GM23338 (cell line): Measurements from ENCODE around the gene ALOX12. TPM values are rescaled to one million over a fixed set of nuclear protein-coding genes. Genes with fewer than 3 reads are reported as not detected.

Source experiments
- ATAC-seq: fragments of 200-7000 bp; cut with Tn5 transposase; 3 replicates; pipeline ENCODE4 v1.9.1; 2020
- DNase-seq: peaks from one replicate; pipeline ENCODE4 v3.0.0-alpha.2; 2015; ENCODE audit warnings: low spot score
- H2AFZ ChIP-seq: fragments of 200-600 bp; sonication (generic); 2 replicates; pipeline ENCODE4 v1.8.0; 2016; ENCODE audit warnings: antibody characterized with exemption, mild to moderate bottlenecking, moderate library complexity
- H3F3A ChIP-seq: fragments of 200-600 bp; sonication (generic); replicated peaks from 2 replicates; pipeline ENCODE4 v1.8.0; 2017; ENCODE audit warnings: antibody characterized with exemption, mixed run types, low read depth
- H3K27ac ChIP-seq: fragments of 200-600 bp; sonication (generic); 2 replicates; pipeline ENCODE4 v1.6.1; 2016; ENCODE audit warnings: low read depth
- H3K27me3 ChIP-seq: fragments of 200-600 bp; sonication (generic); 2 replicates; pipeline ENCODE4 v1.8.0; 2016; ENCODE audit warnings: mild to moderate bottlenecking, mixed run types, moderate library complexity; ENCODE audit not compliant: insufficient read depth
- H3K36me3 ChIP-seq: fragments of 200-600 bp; sonication (generic); 2 replicates; pipeline ENCODE4 v1.8.0; 2016; ENCODE audit warnings: mild to moderate bottlenecking; ENCODE audit not compliant: insufficient read depth
- H3K4me1 ChIP-seq: fragments of 200-600 bp; sonication (generic); 2 replicates; pipeline ENCODE4 v1.8.0; 2016; ENCODE audit warnings: mild to moderate bottlenecking, moderate library complexity; ENCODE audit not compliant: insufficient read depth
- H3K4me2 ChIP-seq: fragments of 200-600 bp; sonication (generic); 2 replicates; pipeline ENCODE4 v1.7.1; 2017; ENCODE audit warnings: mixed run types
- H3K4me3 ChIP-seq: fragments of 200-600 bp; sonication (generic); 2 replicates; pipeline ENCODE4 v1.6.1; 2016; ENCODE audit warnings: mixed run types
- H3K79me2 ChIP-seq: fragments of 200-600 bp; sonication (generic); replicated peaks from 2 replicates; pipeline ENCODE4 v1.8.0; 2017; ENCODE audit warnings: mild to moderate bottlenecking; ENCODE audit not compliant: insufficient read depth
- H3K9me2 ChIP-seq: fragments of 200-600 bp; sonication (generic); 2 replicates; pipeline ENCODE4 v1.8.0; 2017; ENCODE audit not compliant: insufficient read depth
- H4K20me1 ChIP-seq: fragments of 200-600 bp; sonication (generic); replicated peaks from 2 replicates; pipeline ENCODE4 v1.8.0; 2017; ENCODE audit warnings: mild to moderate bottlenecking; ENCODE audit not compliant: insufficient read depth
- H3K27ac Mint-ChIP-seq: 2 replicates; pipeline ENCODE4 v1.8.0; 2020; ENCODE audit warnings: inconsistent platforms, mild to moderate bottlenecking, moderate library complexity, mixed read lengths
- H3K27me3 Mint-ChIP-seq: 3 replicates; pipeline ENCODE4 v1.8.0; 2022; ENCODE audit warnings: low read depth, mild to moderate bottlenecking, moderate library complexity, mixed read lengths, inconsistent platforms; ENCODE audit not compliant: insufficient read depth, poor library complexity
- H3K36me3 Mint-ChIP-seq: 3 replicates; pipeline ENCODE4 v1.8.0; 2021; ENCODE audit warnings: low read depth, mild to moderate bottlenecking, inconsistent platforms, moderate library complexity, mixed read lengths
- H3K4me1 Mint-ChIP-seq: 3 replicates; pipeline ENCODE4 v1.8.0; 2020; ENCODE audit warnings: mild to moderate bottlenecking, inconsistent platforms, mixed read lengths
- H3K4me3 Mint-ChIP-seq: 3 replicates; pipeline ENCODE4 v1.8.0; 2021; ENCODE audit warnings: moderate library complexity, mild to moderate bottlenecking, inconsistent platforms, mixed read lengths
- H3K9me3 Mint-ChIP-seq: 3 replicates; pipeline ENCODE4 v1.8.0; 2020; ENCODE audit warnings: moderate library complexity, mild to moderate bottlenecking, inconsistent platforms, mixed read lengths
- CREB1 ChIP-seq: fragments of 250-450 bp; sonication (Bioruptor Pico); IDR thresholded peaks from 2 replicates; pipeline ENCODE4 v1.5.0; 2020; ENCODE audit warnings: low read depth, mild to moderate bottlenecking, moderate library complexity
- EZH2 ChIP-seq: fragments of 200-600 bp; sonication (generic); IDR thresholded peaks from one replicate; pipeline ENCODE4 v1.8.0; 2017; ENCODE audit warnings: antibody characterized with exemption, mild to moderate bottlenecking, low read depth; ENCODE audit not compliant: unreplicated experiment
- JUNB ChIP-seq: IDR thresholded peaks from one replicate; pipeline ENCODE4 v1.6.1; 2016; ENCODE audit warnings: antibody characterized with exemption; ENCODE audit not compliant: unreplicated experiment
- NANOG ChIP-seq: IDR thresholded peaks from 2 replicates; pipeline ENCODE4 v1.6.1; 2016; ENCODE audit warnings: antibody characterized with exemption, borderline replicate concordance
- POLR2AphosphoS5 ChIP-seq: IDR thresholded peaks from 2 replicates; pipeline ENCODE4 v1.6.1; 2016; ENCODE audit warnings: antibody characterized with exemption, low read depth
- ZNF114 ChIP-seq: fragments of 250-450 bp; sonication (Bioruptor Pico); IDR thresholded peaks from 2 replicates; pipeline ENCODE4 v1.5.0; 2020; ENCODE audit warnings: mild to moderate bottlenecking, moderate library complexity
- polyA plus RNA-seq: library from polyadenylated mRNA; unstranded; fragments of >200 nt; fragmentation: Nextera tagmentation; extraction: Ambion mirVana; gene quantifications from 2 replicates; pipeline ENCODE4 v1.2.1, GENCODE V29; 2016
- total RNA-seq: library from RNA; depleted of rRNA; stranded (reverse); fragments of >200 nt; shearing (Covaris generic); gene quantifications from 2 replicates; pipeline ENCODE4 v1.2.3, GENCODE V29; 2014
- TF ChIP-seq, protein P1 (sequence below): IDR thresholded peaks from one replicate; pipeline ENCODE4 v1.6.1; 2018; ENCODE audit warnings: antibody characterized with exemption; ENCODE audit not compliant: unreplicated experiment
- TF ChIP-seq, protein P2 (sequence below), 2 experiments: fragments of 200-600 bp in 1 of 2; sonication (generic) in 1 of 2; conservative IDR thresholded peaks; 2 replicates each; pipeline versions ENCODE4 v1.5.1 to v1.6.1; 2016 to 2017; ENCODE audit warnings: antibody characterized with exemption in 2 of 2, low read depth in 2 of 2, mild to moderate bottlenecking in 2 of 2, moderate library complexity in 1 of 2

ALOX12 gene
- total and polyA plus RNA-seq, 2 experiments from 2014 or later: 1.2 to 1.8 TPM

DNA sequence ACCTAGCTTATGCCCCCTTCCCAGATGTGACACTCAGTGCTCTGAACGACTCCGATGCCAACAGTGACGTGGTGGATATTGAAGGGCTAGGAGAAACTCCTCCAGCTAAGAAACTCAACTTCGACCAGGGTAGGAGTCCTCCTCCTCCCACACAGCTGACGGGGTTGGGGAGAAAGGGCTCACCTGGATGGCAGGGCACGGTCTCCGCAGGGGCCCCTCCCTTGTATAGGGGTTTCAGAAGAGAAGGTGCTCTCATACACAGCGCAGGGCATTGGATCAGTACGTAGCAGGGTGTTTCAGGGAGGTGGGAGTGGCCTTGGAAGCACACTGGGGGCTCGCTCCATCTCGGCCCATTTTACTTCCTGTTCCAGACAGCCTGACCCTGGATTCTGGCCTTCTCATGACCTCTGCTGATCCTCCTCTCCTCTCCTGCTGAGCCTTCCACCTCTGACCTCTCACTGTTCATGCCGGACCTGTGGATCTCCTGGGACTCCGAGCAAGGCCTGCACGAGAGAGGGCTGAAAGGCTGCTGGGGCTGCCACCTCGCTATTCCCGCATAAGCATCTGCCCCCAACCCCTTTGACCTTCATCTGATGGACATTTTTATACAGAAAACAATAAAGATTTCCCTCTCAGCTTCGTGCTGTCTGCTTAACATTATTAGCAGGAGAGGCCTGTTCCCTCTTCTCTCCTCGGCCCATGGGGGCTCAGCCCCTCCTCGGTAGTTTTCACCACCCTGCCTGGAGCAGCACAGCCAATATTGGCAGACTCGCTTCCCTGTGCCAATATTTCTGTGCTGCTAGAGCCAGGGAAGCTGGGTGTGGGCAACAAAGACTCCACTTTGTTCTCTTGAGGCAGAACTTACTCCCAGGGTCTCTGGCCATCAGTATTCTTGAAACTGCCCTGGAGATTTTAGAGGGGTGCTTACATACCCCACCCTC lies 21.3 kb downstream of the ALOX12 start:
- no peak for ATAC-seq
- H3K9me2 ChIP-seq: no peaks in the 10 kb centered on the region
- H3K27me3 ChIP-seq: peaks cover 28% of the 10 kb centered on the region
- H3K4me1 ChIP-seq: peaks cover 41% of the 10 kb centered on the region
- H3K79me2 ChIP-seq: peaks cover 7% of the 10 kb centered on the region
- peaks cover 6% of the 10 kb centered on the region; the same call in 1 of the 2 replicates for H4K20me1 ChIP-seq
- Mint-ChIP-seq H3K36me3 (peaks cover 17% of the 10 kb centered on the region), H3K27me3 (peaks cover 34% of the 10 kb centered on the region), H3K4me3 (no peak overlapping the region; the same call in 2 of the 3 replicates), H3K27ac (no peak overlapping the region), H3K4me1 (peaks cover 52% of the 10 kb centered on the region), H3K9me3 (no peaks in the 10 kb centered on the region; the same call in 2 of the 3 replicates)
- H3K27ac ChIP-seq: no peak overlapping the region
- no peak overlapping the region for H3K4me3 ChIP-seq
- DNase-seq: no peak
- H2AFZ ChIP-seq: no peak overlapping the region
- TF ChIP-seq CREB1 (CRISPR knock-in tag) (no peak), POLR2AphosphoS5 (no peak)
- peaks cover 15% of the 10 kb centered on the region for H3F3A ChIP-seq
- no peaks in the 10 kb centered on the region for H3K36me3 ChIP-seq
- no peak overlapping the region for H3K4me2 ChIP-seq

DNA sequence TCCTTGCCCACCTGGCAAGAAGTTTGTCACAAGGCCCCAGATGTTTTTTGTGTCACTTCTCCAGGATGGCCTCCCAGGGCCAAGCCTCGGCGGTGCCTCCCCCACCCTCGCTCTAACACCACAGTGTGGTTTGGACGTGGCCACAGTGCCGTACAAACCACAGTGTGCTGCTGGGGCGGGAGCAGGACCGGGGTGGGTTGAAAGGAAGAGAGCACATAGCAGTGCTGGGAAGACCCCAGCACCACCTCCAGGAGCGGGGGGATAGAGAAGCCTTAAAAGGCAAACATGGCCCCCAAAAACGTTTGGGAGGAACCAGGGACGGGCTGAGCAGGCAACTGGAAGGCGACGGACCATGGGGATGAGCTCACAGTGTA lies 22.0 kb downstream of the ALOX12 start:
- no peak overlapping the region for H3K27ac ChIP-seq
- H3K27me3 ChIP-seq: peaks cover 34% of the 10 kb centered on the region
- no peak overlapping the region for H3K4me3 ChIP-seq
- H3F3A ChIP-seq: peaks cover 17% of the 10 kb centered on the region
- H3K36me3 Mint-ChIP-seq: peaks cover 17% of the 10 kb centered on the region
- H3K79me2 ChIP-seq: peaks cover 3% of the 10 kb centered on the region
- H3K9me3 Mint-ChIP-seq: no peaks in the 10 kb centered on the region; the same call in 2 of the 3 replicates
- H4K20me1 ChIP-seq: peaks cover 6% of the 10 kb centered on the region; the same call in 1 of the 2 replicates
- H3K4me2 ChIP-seq: no peak overlapping the region
- no peaks in the 10 kb centered on the region for H3K36me3 ChIP-seq
- H3K27ac Mint-ChIP-seq: no peak overlapping the region
- ATAC-seq (no peak), DNase-seq (no peak)
- H3K4me3 Mint-ChIP-seq: no peak overlapping the region; the same call in 2 of the 3 replicates
- H3K9me2 ChIP-seq: no peaks in the 10 kb centered on the region
- H3K27me3 Mint-ChIP-seq: peaks cover 34% of the 10 kb centered on the region
- H3K4me1 ChIP-seq: peaks cover 47% of the 10 kb centered on the region
- peaks cover 56% of the 10 kb centered on the region for H3K4me1 Mint-ChIP-seq
- no peak overlapping the region for H2AFZ ChIP-seq
- TF ChIP-seq, protein P1, sequence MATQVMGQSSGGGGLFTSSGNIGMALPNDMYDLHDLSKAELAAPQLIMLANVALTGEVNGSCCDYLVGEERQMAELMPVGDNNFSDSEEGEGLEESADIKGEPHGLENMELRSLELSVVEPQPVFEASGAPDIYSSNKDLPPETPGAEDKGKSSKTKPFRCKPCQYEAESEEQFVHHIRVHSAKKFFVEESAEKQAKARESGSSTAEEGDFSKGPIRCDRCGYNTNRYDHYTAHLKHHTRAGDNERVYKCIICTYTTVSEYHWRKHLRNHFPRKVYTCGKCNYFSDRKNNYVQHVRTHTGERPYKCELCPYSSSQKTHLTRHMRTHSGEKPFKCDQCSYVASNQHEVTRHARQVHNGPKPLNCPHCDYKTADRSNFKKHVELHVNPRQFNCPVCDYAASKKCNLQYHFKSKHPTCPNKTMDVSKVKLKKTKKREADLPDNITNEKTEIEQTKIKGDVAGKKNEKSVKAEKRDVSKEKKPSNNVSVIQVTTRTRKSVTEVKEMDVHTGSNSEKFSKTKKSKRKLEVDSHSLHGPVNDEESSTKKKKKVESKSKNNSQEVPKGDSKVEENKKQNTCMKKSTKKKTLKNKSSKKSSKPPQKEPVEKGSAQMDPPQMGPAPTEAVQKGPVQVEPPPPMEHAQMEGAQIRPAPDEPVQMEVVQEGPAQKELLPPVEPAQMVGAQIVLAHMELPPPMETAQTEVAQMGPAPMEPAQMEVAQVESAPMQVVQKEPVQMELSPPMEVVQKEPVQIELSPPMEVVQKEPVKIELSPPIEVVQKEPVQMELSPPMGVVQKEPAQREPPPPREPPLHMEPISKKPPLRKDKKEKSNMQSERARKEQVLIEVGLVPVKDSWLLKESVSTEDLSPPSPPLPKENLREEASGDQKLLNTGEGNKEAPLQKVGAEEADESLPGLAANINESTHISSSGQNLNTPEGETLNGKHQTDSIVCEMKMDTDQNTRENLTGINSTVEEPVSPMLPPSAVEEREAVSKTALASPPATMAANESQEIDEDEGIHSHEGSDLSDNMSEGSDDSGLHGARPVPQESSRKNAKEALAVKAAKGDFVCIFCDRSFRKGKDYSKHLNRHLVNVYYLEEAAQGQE: no peak
- TF ChIP-seq POLR2AphosphoS5: no peak
- TF ChIP-seq JUNB: no peak
- TF ChIP-seq NANOG: no peak
- no peak for TF ChIP-seq CREB1 (CRISPR knock-in tag)
- TF ChIP-seq, protein P2, sequence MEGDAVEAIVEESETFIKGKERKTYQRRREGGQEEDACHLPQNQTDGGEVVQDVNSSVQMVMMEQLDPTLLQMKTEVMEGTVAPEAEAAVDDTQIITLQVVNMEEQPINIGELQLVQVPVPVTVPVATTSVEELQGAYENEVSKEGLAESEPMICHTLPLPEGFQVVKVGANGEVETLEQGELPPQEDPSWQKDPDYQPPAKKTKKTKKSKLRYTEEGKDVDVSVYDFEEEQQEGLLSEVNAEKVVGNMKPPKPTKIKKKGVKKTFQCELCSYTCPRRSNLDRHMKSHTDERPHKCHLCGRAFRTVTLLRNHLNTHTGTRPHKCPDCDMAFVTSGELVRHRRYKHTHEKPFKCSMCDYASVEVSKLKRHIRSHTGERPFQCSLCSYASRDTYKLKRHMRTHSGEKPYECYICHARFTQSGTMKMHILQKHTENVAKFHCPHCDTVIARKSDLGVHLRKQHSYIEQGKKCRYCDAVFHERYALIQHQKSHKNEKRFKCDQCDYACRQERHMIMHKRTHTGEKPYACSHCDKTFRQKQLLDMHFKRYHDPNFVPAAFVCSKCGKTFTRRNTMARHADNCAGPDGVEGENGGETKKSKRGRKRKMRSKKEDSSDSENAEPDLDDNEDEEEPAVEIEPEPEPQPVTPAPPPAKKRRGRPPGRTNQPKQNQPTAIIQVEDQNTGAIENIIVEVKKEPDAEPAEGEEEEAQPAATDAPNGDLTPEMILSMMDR (conservative IDR thresholded peaks at IDR 0.05; ENCODE audit: low read depth in 2 of 2): no peak
- no peak for TF ChIP-seq EZH2
- no peak for TF ChIP-seq ZNF114 (CRISPR knock-in tag)
